HepG2 (cell line): ENCODE measurements around the gene THRB.

Experiments
- CAMTA2 ChIP-seq: sonication (generic); formaldehyde crosslinking; IDR thresholded peaks from 2 replicates; pipeline ENCODE4 v1.4.0; 2020; ENCODE audit warnings: mild to moderate bottlenecking, missing genetic modification reagents, borderline replicate concordance
- CHCHD3 ChIP-seq: sonication (generic); formaldehyde crosslinking; IDR thresholded peaks from 2 replicates; pipeline ENCODE4 v1.8.0; 2022; ENCODE audit warnings: mild to moderate bottlenecking, missing genetic modification reagents, moderate library complexity
- ELF3 ChIP-seq: IDR thresholded peaks from 2 replicates; pipeline ENCODE4 v1.6.1; 2016; ENCODE audit warnings: missing genetic modification reagents, missing compliant biosample characterization
- JUND ChIP-seq: sonication (generic); formaldehyde crosslinking; IDR thresholded peaks from 2 replicates; pipeline ENCODE4 v1.8.0; 2022; ENCODE audit warnings: mild to moderate bottlenecking, missing genetic modification reagents
- NBN ChIP-seq: fragments of 450-650 bp; conservative IDR thresholded peaks from 2 replicates; pipeline ENCODE4 v1.6.1; 2017
- POLR2A ChIP-seq, 2 experiments: IDR thresholded peaks; 2 replicates each; pipeline ENCODE4 v1.6.1; 2011; ENCODE audit warnings: low read depth in 2 of 2, low read length in 2 of 2, mild to moderate bottlenecking in 1 of 2, moderate library complexity in 1 of 2; ENCODE audit not compliant: insufficient read depth in 1 of 2
- POLR2AphosphoS5 ChIP-seq: IDR thresholded peaks from 2 replicates; pipeline ENCODE4 v1.6.1; 2012; ENCODE audit warnings: low read depth, low read length
- STAT5B ChIP-seq: sonication (generic); formaldehyde crosslinking; IDR thresholded peaks from 2 replicates; pipeline ENCODE4 v1.4.0; 2020; ENCODE audit warnings: missing genetic modification reagents
- ZNF296 ChIP-seq: sonication (generic); formaldehyde crosslinking; conservative IDR thresholded peaks from 2 replicates; pipeline ENCODE4 v1.5.0; 2020; ENCODE audit warnings: mild to moderate bottlenecking, missing genetic modification reagents
- ZNF567 ChIP-seq: sonication (generic); formaldehyde crosslinking; IDR thresholded peaks from 2 replicates; pipeline ENCODE4 v1.8.1; 2023; ENCODE audit warnings: mild to moderate bottlenecking, missing genetic modification reagents, borderline replicate concordance
- TF ChIP-seq, protein P1 (sequence below): sonication (generic); formaldehyde crosslinking; IDR thresholded peaks from 2 replicates; pipeline ENCODE4 v1.5.0; 2020; ENCODE audit warnings: mild to moderate bottlenecking, missing genetic modification reagents, moderate library complexity
- TF ChIP-seq, protein P2 (sequence below): sonication (generic); formaldehyde crosslinking; conservative IDR thresholded peaks from 2 replicates; pipeline ENCODE4 v1.8.1; 2023; ENCODE audit warnings: missing genetic modification reagents
- TF ChIP-seq, protein P3 (sequence below), 2 experiments: sonication (generic) in 1 of 2; formaldehyde crosslinking in 1 of 2; IDR thresholded peaks; 2 replicates each; pipeline versions ENCODE4 v1.5.1 to v1.6.1; 2011 to 2020; ENCODE audit warnings: borderline replicate concordance in 1 of 2, low read depth in 1 of 2, low read length in 1 of 2, mild to moderate bottlenecking in 1 of 2, missing genetic modification reagents in 1 of 2, moderate library complexity in 1 of 2
- TF ChIP-seq, protein P4 (sequence below): sonication (generic); formaldehyde crosslinking; IDR thresholded peaks from 2 replicates; pipeline ENCODE4 v1.5.0; 2020; ENCODE audit warnings: mild to moderate bottlenecking, missing genetic modification reagents

DNA sequence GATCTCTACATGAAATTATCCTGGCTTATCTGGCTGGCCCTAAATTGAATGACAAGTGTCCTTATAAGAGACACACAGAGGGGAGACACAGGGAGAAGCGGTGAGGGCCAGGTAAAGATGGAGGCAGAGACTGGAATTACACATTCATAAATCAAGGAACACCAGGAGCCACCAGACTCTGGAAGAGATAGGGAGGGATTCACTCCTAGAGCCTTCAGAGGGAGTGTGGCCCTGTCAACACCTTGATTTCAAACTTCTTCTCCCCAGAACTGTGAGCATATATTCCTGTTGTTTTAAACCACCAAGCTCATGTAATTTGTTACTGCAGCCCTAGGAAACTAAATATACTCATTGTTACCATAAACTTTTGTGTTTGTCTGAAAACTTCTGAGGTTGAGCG is 193.7 kb downstream of the THRB start:
- no peak for TF ChIP-seq JUND (CRISPR knock-in tag)
- TF ChIP-seq, protein P1, sequence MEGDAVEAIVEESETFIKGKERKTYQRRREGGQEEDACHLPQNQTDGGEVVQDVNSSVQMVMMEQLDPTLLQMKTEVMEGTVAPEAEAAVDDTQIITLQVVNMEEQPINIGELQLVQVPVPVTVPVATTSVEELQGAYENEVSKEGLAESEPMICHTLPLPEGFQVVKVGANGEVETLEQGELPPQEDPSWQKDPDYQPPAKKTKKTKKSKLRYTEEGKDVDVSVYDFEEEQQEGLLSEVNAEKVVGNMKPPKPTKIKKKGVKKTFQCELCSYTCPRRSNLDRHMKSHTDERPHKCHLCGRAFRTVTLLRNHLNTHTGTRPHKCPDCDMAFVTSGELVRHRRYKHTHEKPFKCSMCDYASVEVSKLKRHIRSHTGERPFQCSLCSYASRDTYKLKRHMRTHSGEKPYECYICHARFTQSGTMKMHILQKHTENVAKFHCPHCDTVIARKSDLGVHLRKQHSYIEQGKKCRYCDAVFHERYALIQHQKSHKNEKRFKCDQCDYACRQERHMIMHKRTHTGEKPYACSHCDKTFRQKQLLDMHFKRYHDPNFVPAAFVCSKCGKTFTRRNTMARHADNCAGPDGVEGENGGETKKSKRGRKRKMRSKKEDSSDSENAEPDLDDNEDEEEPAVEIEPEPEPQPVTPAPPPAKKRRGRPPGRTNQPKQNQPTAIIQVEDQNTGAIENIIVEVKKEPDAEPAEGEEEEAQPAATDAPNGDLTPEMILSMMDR (CRISPR knock-in tag) = no peak
- TF ChIP-seq CHCHD3 = no peak
- TF ChIP-seq, protein P2, sequence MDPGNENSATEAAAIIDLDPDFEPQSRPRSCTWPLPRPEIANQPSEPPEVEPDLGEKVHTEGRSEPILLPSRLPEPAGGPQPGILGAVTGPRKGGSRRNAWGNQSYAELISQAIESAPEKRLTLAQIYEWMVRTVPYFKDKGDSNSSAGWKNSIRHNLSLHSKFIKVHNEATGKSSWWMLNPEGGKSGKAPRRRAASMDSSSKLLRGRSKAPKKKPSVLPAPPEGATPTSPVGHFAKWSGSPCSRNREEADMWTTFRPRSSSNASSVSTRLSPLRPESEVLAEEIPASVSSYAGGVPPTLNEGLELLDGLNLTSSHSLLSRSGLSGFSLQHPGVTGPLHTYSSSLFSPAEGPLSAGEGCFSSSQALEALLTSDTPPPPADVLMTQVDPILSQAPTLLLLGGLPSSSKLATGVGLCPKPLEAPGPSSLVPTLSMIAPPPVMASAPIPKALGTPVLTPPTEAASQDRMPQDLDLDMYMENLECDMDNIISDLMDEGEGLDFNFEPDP (CRISPR knock-in tag) = no peak
- no peak for TF ChIP-seq ZNF296 (CRISPR knock-in tag)
- TF ChIP-seq STAT5B (CRISPR knock-in tag) = no peak
- TF ChIP-seq, protein P3, sequence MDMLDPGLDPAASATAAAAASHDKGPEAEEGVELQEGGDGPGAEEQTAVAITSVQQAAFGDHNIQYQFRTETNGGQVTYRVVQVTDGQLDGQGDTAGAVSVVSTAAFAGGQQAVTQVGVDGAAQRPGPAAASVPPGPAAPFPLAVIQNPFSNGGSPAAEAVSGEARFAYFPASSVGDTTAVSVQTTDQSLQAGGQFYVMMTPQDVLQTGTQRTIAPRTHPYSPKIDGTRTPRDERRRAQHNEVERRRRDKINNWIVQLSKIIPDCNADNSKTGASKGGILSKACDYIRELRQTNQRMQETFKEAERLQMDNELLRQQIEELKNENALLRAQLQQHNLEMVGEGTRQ (IDR thresholded peaks at IDR 0.05; ENCODE audit: low read depth, low read length) = no peak
- TF ChIP-seq, protein P3 (CRISPR knock-in tag; IDR thresholded peaks at IDR 0.05; ENCODE audit: borderline replicate concordance) = no peak
- no peak for TF ChIP-seq POLR2A (IDR thresholded peaks at IDR 0.05; ENCODE audit: insufficient read depth in 1 of 2, low read depth in 2 of 2, low read length in 2 of 2)
- TF ChIP-seq POLR2AphosphoS5 = no peak
- no peak for TF ChIP-seq ELF3 (CRISPR knock-in tag)
- no peak for TF ChIP-seq ZNF567 (CRISPR knock-in tag)
- TF ChIP-seq CAMTA2 (CRISPR knock-in tag) = no peak
- TF ChIP-seq, protein P4, sequence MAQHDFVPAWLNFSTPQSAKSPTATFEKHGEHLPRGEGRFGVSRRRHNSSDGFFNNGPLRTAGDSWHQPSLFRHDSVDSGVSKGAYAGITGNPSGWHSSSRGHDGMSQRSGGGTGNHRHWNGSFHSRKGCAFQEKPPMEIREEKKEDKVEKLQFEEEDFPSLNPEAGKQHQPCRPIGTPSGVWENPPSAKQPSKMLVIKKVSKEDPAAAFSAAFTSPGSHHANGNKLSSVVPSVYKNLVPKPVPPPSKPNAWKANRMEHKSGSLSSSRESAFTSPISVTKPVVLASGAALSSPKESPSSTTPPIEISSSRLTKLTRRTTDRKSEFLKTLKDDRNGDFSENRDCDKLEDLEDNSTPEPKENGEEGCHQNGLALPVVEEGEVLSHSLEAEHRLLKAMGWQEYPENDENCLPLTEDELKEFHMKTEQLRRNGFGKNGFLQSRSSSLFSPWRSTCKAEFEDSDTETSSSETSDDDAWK (CRISPR knock-in tag) = no peak
- TF ChIP-seq NBN = no peak
